ENCODE results near the gene RAB6A. TPM values are rescaled to one million over a fixed set of nuclear protein-coding genes. Genes with fewer than 3 reads are reported as not detected.

RAB6A gene
- total RNA-seq, 1 donor from 2014 or later: 164 TPM

Other genes with a start within 250 kb of the RAB6A start
- gene FAM168A, start 163.0 kb downstream of the RAB6A start, total RNA-seq: 70.1 TPM
- 14.3 TPM for gene PLEKHB1, start 114.5 kb downstream of the RAB6A start, total RNA-seq
- 13.0 TPM for gene MRPL48, start 26.8 kb upstream of the RAB6A start, total RNA-seq
- 21.6 TPM for gene COA4, start 115.8 kb upstream of the RAB6A start, total RNA-seq
- gene PAAF1, start 115.9 kb upstream of the RAB6A start, total RNA-seq: 15.2 TPM
- gene DNAJB13, start 190.0 kb upstream of the RAB6A start, total RNA-seq: 0.25 TPM
- gene UCP2, start 221.8 kb upstream of the RAB6A start, total RNA-seq: 3.7 TPM
- 0.98 TPM for gene UCP3, start 248.0 kb upstream of the RAB6A start, total RNA-seq

All from temporal lobe (tissue), 1 donor.